ENCODE measurements around the gene NFATC2IP.

DNA sequence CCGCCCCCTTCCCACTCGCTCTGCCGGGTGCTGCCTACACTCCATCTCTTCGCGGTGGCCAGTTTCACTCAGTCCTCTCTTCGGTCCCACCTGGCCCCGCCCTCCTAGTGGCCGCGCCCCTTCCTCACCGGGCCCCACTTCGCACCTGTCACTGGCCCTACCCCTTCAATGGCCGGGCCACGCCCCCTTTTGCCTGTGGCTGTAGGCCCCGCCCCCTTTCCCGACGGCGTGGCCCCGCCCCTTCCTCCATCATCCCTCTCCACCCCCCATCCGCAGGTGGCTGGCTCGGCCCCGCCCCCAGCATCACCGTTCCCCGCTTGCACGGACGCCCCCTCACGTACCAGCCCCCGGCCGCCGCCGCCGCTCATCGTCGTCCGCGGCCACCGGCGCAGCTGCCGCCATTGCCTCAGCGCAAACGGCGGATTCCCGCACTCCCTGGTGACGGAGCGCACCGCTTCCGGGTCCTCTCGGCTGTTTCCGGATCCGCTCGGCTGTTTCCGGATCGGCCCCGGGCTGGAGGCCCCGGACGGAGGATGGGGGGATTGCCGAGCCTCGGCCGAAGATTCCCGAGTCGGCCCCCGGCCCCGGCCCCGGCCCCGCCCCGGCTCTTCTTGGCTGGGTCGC, 25.9 kb upstream of the NFATC2IP start, which contains the start of gene RABEP2:
- TF ChIP-seq, protein P1, sequence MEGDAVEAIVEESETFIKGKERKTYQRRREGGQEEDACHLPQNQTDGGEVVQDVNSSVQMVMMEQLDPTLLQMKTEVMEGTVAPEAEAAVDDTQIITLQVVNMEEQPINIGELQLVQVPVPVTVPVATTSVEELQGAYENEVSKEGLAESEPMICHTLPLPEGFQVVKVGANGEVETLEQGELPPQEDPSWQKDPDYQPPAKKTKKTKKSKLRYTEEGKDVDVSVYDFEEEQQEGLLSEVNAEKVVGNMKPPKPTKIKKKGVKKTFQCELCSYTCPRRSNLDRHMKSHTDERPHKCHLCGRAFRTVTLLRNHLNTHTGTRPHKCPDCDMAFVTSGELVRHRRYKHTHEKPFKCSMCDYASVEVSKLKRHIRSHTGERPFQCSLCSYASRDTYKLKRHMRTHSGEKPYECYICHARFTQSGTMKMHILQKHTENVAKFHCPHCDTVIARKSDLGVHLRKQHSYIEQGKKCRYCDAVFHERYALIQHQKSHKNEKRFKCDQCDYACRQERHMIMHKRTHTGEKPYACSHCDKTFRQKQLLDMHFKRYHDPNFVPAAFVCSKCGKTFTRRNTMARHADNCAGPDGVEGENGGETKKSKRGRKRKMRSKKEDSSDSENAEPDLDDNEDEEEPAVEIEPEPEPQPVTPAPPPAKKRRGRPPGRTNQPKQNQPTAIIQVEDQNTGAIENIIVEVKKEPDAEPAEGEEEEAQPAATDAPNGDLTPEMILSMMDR (IDR thresholded peaks at IDR 0.05), result peak; percentile 10
- no peak for TF ChIP-seq ZFX (IDR thresholded peaks at IDR 0.05; ENCODE audit: borderline replicate concordance)
